ELF-1 (cell line): Measurements from ENCODE around the gene MBOAT1.
"Not testable (repeated sequence)": the region's sequence is repeated elsewhere in the genome, so short reads cannot be mapped to it uniquely, and the experiment has no call there.

Experiments
- DNase-seq: peaks from one replicate; pipeline ENCODE4 v3.0.0-alpha.2; 2016; ENCODE audit warnings: low read depth, low spot score

The MBOAT1 gene

DNA sequence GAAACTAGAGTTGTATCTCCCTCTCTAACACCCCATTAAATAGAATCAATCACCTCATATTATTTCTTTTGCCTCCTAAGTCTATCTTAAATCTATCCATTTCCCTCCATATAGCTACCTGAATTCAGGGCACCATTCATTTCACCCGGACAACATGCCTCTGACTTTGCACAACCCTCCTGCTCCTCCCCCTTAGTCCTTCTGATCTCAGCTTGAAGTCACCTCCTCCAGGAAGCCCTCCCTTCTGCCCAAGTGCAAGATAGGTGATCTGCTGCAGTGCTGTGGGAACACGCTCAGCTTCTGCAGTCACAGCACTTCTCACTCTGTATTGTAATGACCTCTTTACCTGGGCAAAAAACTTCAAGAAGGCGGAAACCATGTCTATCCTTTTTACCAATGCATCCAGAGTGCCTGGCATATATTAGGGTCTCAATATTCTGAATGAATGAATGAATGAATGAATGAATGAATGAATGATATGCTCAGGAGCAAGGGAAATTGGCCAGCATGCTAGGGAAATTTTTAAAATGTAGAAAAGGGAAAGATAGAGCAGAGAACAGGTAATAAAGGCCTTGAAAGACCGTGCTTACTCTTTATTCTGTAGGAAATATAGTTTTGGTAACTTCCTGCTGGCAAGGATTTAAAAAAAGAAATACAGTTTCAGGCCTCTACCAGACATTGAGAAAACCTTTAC lies 41.7 kb downstream of the MBOAT1 start:
- DNase-seq: no peak

- DNase-seq: no peak
Measured at GRCh38 chr6:20169786-20170185, 42.5 kb downstream of the MBOAT1 start.

DNA sequence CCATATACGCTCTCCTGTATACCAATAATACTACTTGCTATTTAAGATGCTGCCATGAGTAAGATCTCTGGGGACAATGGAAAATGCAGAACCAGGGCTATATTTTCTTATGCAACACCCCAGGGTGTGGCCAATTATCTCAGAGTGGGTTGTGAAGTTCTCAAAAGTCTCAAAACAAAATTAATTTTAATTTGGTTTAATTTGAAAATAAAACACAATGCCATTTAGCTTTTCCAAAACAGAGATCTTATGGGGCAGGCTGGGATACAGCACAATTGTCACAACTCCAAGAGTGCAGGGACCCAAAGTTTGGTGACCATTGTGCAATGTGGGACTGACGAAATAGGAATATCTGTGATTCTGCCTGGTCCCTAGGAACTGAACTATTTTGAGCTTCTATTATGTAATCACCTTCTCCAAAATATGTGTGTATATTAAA lies 43.1 kb downstream of the MBOAT1 start:
- DNase-seq: no peak

DNA sequence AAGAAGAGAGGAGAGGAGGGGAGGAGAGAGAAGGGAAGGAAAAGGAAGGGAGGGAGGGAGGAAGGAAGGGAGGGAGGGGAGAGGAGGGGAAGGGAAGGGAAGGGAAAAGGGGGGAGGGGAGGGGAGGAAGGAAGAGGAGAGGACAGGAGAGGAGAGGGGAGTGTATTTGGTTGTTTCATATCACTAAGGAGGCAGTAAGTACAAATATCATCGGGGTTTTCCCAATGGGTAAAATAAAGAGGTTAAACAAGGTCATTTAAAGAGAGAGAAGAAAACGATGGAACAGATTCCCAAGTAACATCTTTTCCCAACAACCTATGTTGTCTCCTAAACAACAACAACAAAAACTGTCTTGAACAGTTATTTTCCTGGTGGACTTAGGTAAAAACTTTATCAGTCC lies 43.6 kb downstream of the MBOAT1 start:
- no peak for DNase-seq

DNA sequence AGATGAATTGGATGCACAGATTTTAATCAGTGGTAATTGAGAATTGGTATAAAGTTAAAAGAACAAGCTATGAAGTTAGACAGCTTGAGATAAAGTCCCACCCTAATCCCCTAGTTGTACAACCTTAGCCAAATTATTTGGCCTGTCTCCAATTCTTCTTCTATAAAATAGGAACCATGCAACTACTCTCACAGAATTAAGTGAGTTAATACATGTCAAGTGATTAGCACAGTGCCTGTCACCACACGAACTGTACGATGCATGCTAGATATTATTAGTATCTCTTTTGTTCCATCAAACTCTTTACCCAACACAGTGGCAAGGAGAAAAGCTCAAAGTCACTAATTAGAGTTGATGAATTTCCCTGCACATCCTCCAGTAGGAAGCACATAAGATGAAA lies 44.7 kb downstream of the MBOAT1 start:
- DNase-seq: no peak

- no peak for DNase-seq
Measured at GRCh38 chr6:20166210-20166609, 46.1 kb downstream of the MBOAT1 start.

DNA sequence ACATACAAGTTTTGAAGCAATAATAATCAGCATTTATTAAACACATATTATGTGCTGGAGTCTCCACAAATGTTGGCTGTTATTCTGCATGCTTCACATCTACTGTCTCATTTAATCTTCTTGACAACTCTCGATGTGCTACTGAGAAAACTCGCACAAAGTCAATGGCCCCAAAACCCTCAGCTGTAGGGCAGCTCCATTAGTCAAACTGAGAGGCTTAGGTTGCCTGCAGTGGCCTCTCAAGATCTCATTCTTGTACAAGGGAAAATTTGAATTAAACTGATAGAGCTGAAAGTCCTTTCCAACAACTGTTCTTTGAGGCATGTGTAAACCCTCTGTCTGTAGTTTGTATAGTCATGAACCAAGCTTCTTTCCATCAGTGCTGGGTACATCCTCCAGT lies 49.8 kb downstream of the MBOAT1 start:
- DNase-seq: no peak

- DNase-seq: no peak
Measured at GRCh38 chr6:20160541-20161283, 51.6 kb downstream of the MBOAT1 start.

GRCh38 chr6:20159781-20160540 lies 52.3 kb downstream of the MBOAT1 start:
- no peak for DNase-seq

- DNase-seq: no peak
Measured at GRCh38 chr6:20159098-20159497, 53.2 kb downstream of the MBOAT1 start.

DNA sequence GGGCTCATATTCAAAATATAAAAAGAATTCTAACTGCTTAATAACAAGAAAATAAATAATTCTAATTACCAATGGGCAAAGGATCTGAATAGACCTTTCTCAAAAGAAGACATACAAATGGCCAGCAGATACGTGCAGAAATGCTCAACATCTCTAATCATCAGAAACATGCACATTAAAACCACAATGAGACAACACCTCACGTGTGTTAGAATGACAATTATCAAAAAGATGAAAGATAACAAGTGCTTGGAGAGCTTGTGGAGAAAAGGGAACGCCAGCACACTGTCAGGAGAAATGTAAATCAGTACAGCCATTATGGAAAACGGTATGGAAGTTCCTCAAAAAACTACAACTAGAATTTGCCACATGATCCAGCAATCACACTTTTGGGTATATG lies 53.6 kb downstream of the MBOAT1 start:
- no peak for DNase-seq

GRCh38 chr6:20156824-20157223 lies 55.4 kb downstream of the MBOAT1 start:
- no peak for DNase-seq

GRCh38 chr6:20154753-20155152 lies 57.5 kb downstream of the MBOAT1 start:
- DNase-seq: no peak

DNA sequence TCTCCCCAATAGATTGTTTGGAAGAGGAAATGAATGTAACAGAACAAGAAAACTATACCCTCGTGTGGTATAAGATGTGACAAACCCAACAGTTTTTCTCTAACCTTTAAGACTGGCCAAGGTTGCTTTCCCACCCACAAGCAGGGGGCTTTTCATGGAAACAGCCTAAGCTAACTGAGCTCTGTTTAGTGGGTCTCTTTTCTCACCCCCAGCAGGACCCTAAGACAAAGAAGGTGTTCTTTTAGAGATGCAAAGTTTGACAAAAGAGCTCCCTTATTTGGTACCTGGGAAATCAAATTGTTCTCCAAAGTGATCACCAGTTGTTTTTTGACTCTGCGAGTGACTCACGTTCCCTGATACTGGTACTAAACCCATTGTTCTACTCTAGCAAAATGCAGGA lies 59.1 kb downstream of the MBOAT1 start:
- peak; percentile 5 for DNase-seq

GRCh38 chr6:20148433-20148832 lies 63.8 kb downstream of the MBOAT1 start:
- DNase-seq: no peak

DNA sequence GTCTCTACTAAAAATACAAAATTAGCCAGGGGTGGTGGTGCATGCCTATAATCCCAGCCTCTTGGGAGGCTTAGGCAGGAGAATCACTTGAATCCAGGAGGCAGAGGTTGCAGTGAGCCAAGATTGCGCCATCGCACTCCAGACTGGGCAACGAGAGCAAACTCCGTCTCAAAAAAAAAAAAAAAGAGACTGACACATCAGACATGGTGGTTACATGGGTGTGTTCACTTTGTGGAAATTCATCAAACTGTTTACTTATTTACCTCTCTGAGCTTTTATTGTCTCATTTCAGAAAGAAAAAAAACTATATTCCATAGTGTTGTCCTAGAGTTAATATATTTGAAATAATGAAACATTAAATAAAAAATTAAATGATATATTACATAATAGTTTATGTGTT lies 64.8 kb downstream of the MBOAT1 start:
- DNase-seq: no peak

DNA sequence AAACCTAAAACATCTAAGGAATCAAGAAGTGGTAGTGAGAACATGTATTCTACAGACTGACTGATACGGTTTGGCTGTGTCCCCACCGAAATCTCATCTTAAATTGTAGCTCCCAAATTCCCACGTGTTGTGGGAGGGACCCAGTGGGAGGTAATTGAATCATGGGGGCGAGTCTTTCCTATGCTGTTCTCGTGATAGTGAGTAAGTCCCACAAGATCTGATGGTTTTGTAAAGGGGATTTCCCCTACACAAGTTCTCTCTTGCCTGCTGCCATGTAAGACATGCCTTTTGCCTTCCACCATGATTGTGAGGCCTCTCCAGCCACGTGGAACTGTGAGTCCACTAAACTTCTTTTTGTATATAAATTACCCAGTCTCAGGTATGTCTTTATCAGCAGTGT lies 65.4 kb downstream of the MBOAT1 start:
- not testable (repeated sequence) for DNase-seq

GRCh38 chr6:20146291-20146690 lies 66.0 kb downstream of the MBOAT1 start:
- DNase-seq: no peak

DNA sequence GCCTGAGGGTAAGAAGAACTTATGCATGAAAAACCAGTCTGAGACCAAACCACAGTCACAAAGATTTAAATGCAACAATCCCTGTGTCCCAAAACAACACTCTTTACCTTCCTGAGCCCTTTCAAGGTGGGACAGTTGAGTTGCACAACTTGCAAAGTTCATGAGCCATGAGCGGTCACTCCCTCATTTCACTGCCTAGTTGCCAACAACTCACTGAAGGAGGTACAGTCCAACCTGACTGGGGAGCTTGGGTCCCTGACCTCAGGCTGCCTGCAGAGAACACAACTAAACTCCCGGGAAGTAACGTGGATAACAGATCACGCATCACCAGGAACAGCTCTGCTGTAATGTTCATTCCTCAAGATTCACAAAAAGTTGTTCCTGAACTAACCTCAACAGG lies 69.4 kb downstream of the MBOAT1 start:
- DNase-seq: peak; percentile 33

- DNase-seq: no peak
Measured at GRCh38 chr6:20141931-20142330, 70.3 kb downstream of the MBOAT1 start.

DNA sequence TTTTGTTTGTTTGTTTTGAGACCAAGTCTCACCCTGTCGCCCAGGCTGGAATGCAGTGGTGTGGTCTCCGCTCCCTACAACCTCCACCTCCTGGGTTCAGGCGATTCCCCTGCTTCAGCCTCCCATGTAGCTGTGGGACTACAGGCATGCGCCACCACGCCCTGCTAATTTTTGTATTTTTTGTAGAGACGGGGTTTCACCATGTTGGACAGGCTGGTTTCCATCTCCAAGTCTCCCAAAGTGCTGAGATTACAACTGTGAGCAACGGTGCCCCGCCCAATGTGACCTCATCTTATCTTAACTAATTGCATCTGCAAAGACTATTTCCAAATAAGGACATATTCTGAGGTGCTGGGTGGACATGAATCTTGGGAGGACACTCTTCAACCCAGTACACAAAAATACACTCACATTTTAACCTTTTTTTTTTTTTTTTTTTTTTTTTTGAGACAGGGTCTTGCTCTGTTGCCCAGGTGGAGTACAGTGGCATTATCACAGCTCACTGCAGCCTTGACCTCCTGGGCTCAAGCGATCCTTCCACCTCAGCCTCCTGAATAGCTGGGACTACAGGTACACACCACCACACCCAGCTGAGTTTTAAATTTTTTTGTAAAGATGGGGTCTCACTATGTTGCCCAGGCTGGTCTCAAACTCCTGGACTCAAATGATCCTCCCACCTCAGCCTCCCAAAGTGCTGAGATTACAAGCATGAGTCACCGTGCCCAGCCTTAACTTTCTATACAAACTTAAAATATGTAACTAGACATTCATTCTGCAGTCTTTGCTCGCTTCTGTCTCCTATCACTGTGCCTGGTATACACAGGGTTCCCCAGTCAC lies 72.9 kb downstream of the MBOAT1 start:
- DNase-seq: not testable (repeated sequence)

DNA sequence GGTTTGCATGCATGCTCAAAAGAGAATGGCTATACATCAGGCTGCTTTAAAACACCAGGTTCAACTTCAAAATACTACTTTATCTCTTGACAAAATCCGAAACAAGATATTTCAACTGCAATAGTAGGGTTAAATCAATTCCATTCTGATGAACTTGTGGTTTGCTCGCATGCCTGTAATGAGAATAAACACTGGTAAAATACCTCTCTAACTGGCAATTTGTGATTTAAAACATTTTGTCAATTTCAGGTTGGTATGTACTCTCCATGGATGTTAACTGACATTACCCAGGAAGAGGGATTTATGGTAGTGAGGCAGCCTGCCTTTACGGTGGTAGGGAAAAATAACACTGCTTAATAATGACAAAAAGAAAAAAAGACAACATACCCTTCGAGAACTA lies 74.4 kb downstream of the MBOAT1 start:
- no peak for DNase-seq
